Lower leg skin (tissue), 4 donors: Measurements from ENCODE around the gene ZBTB38. TPM values are rescaled to one million over a fixed set of nuclear protein-coding genes. Genes with fewer than 3 reads are reported as not detected.

Experiments used
- DNase-seq, 2 donors: peaks; one replicate each; pipeline ENCODE4 v3.0.0-alpha.2; 2019; ENCODE audit warnings: low spot score in 2 of 2
- H3K4me3 ChIP-seq: fragments of 200-600 bp; sonication (generic); 2 replicates; pipeline ENCODE4 v1.5.1; 2017; ENCODE audit warnings: mild to moderate bottlenecking, low read depth; ENCODE audit not compliant: poor library complexity, severe bottlenecking
- CTCF ChIP-seq, 3 donors: fragments of 450-650 bp; IDR thresholded peaks; one replicate each; pipeline ENCODE4 v1.5.1; 2016; ENCODE audit warnings: antibody characterized with exemption in 3 of 3, mild to moderate bottlenecking in 3 of 3, moderate library complexity in 2 of 3
- POLR2A ChIP-seq, 2 donors: fragments of 450-650 bp; IDR thresholded peaks; one replicate each; pipeline ENCODE4 v1.6.1; 2016 to 2017; ENCODE audit warnings: antibody characterized with exemption in 2 of 2, mild to moderate bottlenecking in 1 of 2, moderate library complexity in 1 of 2
- WGBS, 2 donors: methylation state at CpG; one replicate each; pipeline ENCODE4 v1.1.5; 2018; 5-methylcytosine and 5-hydroxymethylcytosine counted together
- intact Hi-C: fragments of 100-400 bp; cut with DNase I; formaldehyde crosslinking; loops from one replicate; pipeline ENCODE4 v1.15.0; 2023; ENCODE audit warnings: low total_unique reads
- total RNA-seq, 4 donors: library from RNA; depleted of rRNA; stranded (reverse); fragments of >200 nt; gene quantifications; one replicate each; pipeline ENCODE4 v1.1.0, GENCODE V29; 2016

The ZBTB38 gene
- total RNA-seq, 4 donors from 2014 or later: 46.8 to 104 (median 72.6) TPM

- 91 to 92% methylated on average over 3 of the region's 3 CpGs for WGBS, 2 donors
- no peak overlapping the region for H3K4me3 ChIP-seq
- no peak for TF ChIP-seq POLR2A (IDR thresholded peaks at IDR 0.05)
- no peak for TF ChIP-seq CTCF (IDR thresholded peaks at IDR 0.05)
- no peak for DNase-seq
- intact Hi-C loops: no loop called here
Measured at GRCh38 chr3:141405025-141405424, 36.7 kb downstream of the ZBTB38 start.

GRCh38 chr3:141405591-141405990 is 37.3 kb downstream of the ZBTB38 start:
- no peak for DNase-seq
- no peak overlapping the region for H3K4me3 ChIP-seq
- TF ChIP-seq POLR2A (IDR thresholded peaks at IDR 0.05): no peak
- TF ChIP-seq CTCF (IDR thresholded peaks at IDR 0.05): no peak
- intact Hi-C loops: no loop called here
- 93 to 94% methylated on average over 4 of the region's 4 CpGs for WGBS, 2 donors

GRCh38 chr3:141406265-141406664 is 38.0 kb downstream of the ZBTB38 start:
- DNase-seq: no peak
- TF ChIP-seq CTCF (IDR thresholded peaks at IDR 0.05) (no peak), POLR2A (IDR thresholded peaks at IDR 0.05) (no peak)
- no peak overlapping the region for H3K4me3 ChIP-seq
- WGBS, 2 donors: 96 to 100% methylated on average over 2 of the region's 2 CpGs
- intact Hi-C loops: no loop called here

- intact Hi-C loops: no loop called here
- peak; percentile 76 to 90 for DNase-seq
- TF ChIP-seq CTCF (IDR thresholded peaks at IDR 0.05): no peak
- TF ChIP-seq POLR2A (IDR thresholded peaks at IDR 0.05): no peak
- WGBS, 2 donors: 50 to 52% methylated on average over 4 of the region's 4 CpGs
- no peak overlapping the region for H3K4me3 ChIP-seq
Measured at GRCh38 chr3:141407047-141407446, 38.7 kb downstream of the ZBTB38 start.

GRCh38 chr3:141407825-141408224 is 39.5 kb downstream of the ZBTB38 start:
- 93 to 96% methylated on average over 2 of the region's 2 CpGs for WGBS, 2 donors
- no peak for TF ChIP-seq CTCF (IDR thresholded peaks at IDR 0.05)
- no peak for TF ChIP-seq POLR2A (IDR thresholded peaks at IDR 0.05)
- intact Hi-C loops: no loop called here
- H3K4me3 ChIP-seq: no peak overlapping the region
- DNase-seq: no peak

- WGBS, 2 donors: 76 to 84% methylated on average over 1 of the region's 1 CpG
- intact Hi-C loops: no loop called here
- TF ChIP-seq POLR2A (IDR thresholded peaks at IDR 0.05) (no peak), CTCF (IDR thresholded peaks at IDR 0.05) (no peak)
- no peak overlapping the region for H3K4me3 ChIP-seq
- DNase-seq: no peak
Measured at GRCh38 chr3:141408596-141408995, 40.3 kb downstream of the ZBTB38 start.
